Activated CD8-positive, alpha-beta memory T cell treated with anti-CD3 and anti-CD28 coated beads for 1 hour (primary cell): Measurements from ENCODE around the gene DACH1.

Experiments
- DNase-seq, 2 donors: peaks; one replicate each; pipeline ENCODE4 v3.0.0-alpha.2; 2020; ENCODE audit warnings: low read depth in 1 of 2; ENCODE audit errors: extremely low read depth in 1 of 2

The DACH1 gene

GRCh38 chr13:71591374-71591773, 275.6 kb downstream of the DACH1 start:
- DNase-seq, result no peak

GRCh38 chr13:71590654-71591148, 276.3 kb downstream of the DACH1 start:
- DNase-seq, result no peak

GRCh38 chr13:71589032-71589431, 278.0 kb downstream of the DACH1 start:
- no peak for DNase-seq

- no peak for DNase-seq
These were observed 279.2 kb downstream of the DACH1 start for GRCh38 chr13:71587817-71588216.

GRCh38 chr13:71587193-71587592, 279.8 kb downstream of the DACH1 start:
- no peak for DNase-seq

- DNase-seq, result no peak
These were observed 283.4 kb downstream of the DACH1 start for GRCh38 chr13:71583581-71583980.

GRCh38 chr13:71580614-71581013, 286.4 kb downstream of the DACH1 start:
- DNase-seq, result no peak

GRCh38 chr13:71578048-71578447, 289.0 kb downstream of the DACH1 start:
- no peak for DNase-seq

- DNase-seq, result no peak
These were observed 289.9 kb downstream of the DACH1 start for GRCh38 chr13:71577127-71577526.

- no peak for DNase-seq
These were observed 290.4 kb downstream of the DACH1 start for GRCh38 chr13:71576571-71576970.

GRCh38 chr13:71546881-71547280, 320.1 kb downstream of the DACH1 start:
- DNase-seq, result no peak

- DNase-seq, result no peak
These were observed 326.9 kb downstream of the DACH1 start for GRCh38 chr13:71540098-71540497.

GRCh38 chr13:71536201-71536600, 330.8 kb downstream of the DACH1 start:
- no peak for DNase-seq

- no peak for DNase-seq
These were observed 342.2 kb downstream of the DACH1 start for GRCh38 chr13:71524613-71525304.

- DNase-seq, result no peak
These were observed 342.8 kb downstream of the DACH1 start for GRCh38 chr13:71524245-71524612.

- DNase-seq, result no peak
These were observed 344.0 kb downstream of the DACH1 start for GRCh38 chr13:71522941-71523526.

GRCh38 chr13:71517004-71517403, 350.0 kb downstream of the DACH1 start:
- DNase-seq, result no peak

- DNase-seq, result no peak
These were observed 350.5 kb downstream of the DACH1 start for GRCh38 chr13:71516521-71516920.

GRCh38 chr13:71515744-71516038, 351.3 kb downstream of the DACH1 start:
- DNase-seq, result no peak

GRCh38 chr13:71514900-71515743, 351.9 kb downstream of the DACH1 start:
- DNase-seq, result no peak

- no peak for DNase-seq
These were observed 353.5 kb downstream of the DACH1 start for GRCh38 chr13:71513411-71514033.

GRCh38 chr13:71503781-71504180, 363.2 kb downstream of the DACH1 start:
- DNase-seq, result no peak
